Ectodermal cell (in vitro differentiated cells): ENCODE results near the gene DSCAM.
"Not testable (repeated sequence)": the region's sequence is repeated elsewhere in the genome, so short reads cannot be mapped to it uniquely, and the experiment has no call there.

ENCODE experiments used
- H3K27ac ChIP-seq: 2 replicates; pipeline ENCODE4 v1.7.0; 2013; ENCODE audit warnings: mild to moderate bottlenecking, low read depth, low read length; ENCODE audit not compliant: insufficient read depth, poor library complexity, severe bottlenecking
- H3K27me3 ChIP-seq: 2 replicates; pipeline ENCODE4 v1.7.0; 2013; ENCODE audit warnings: mild to moderate bottlenecking, low read length; ENCODE audit not compliant: insufficient read depth, control insufficient read depth, poor library complexity, severe bottlenecking
- H3K36me3 ChIP-seq: one replicate; pipeline ENCODE4 v1.7.0; 2013; ENCODE audit warnings: low read length; ENCODE audit not compliant: control insufficient read depth, insufficient read depth
- H3K4me1 ChIP-seq: one replicate; pipeline ENCODE4 v1.7.0; 2013; ENCODE audit warnings: low read length; ENCODE audit not compliant: control insufficient read depth, insufficient read depth
- H3K4me3 ChIP-seq: 2 replicates; pipeline ENCODE4 v1.7.0; 2013; ENCODE audit warnings: low read depth, low read length, control low read depth; ENCODE audit not compliant: insufficient read depth
- H3K9me3 ChIP-seq: 2 replicates; pipeline ENCODE4 v1.7.0; 2013; ENCODE audit warnings: mild to moderate bottlenecking, low read length, moderate library complexity; ENCODE audit not compliant: control insufficient read depth
- WGBS, 2 experiments: methylation state at CpG; one replicate each; pipeline ENCODE4 v1.1.7; 2013; ENCODE audit warnings: missing lambda C conversion rate in 2 of 2; 5-methylcytosine and 5-hydroxymethylcytosine counted together

DSCAM gene

GRCh38 chr21:40284409-40284808 lies 562.5 kb downstream of the DSCAM start:
- H3K4me1 ChIP-seq = peaks cover 11% of the 10 kb centered on the region
- no peaks in the 10 kb centered on the region for H3K9me3 ChIP-seq
- no peaks in the 10 kb centered on the region for H3K27me3 ChIP-seq
- H3K27ac ChIP-seq = peak overlapping the region; percentile 18
- WGBS, 2 experiments = 90 to 95% methylated on average over 4 of the region's 4 CpGs
- no peaks in the 10 kb centered on the region for H3K36me3 ChIP-seq
- H3K4me3 ChIP-seq = no peak overlapping the region

DNA sequence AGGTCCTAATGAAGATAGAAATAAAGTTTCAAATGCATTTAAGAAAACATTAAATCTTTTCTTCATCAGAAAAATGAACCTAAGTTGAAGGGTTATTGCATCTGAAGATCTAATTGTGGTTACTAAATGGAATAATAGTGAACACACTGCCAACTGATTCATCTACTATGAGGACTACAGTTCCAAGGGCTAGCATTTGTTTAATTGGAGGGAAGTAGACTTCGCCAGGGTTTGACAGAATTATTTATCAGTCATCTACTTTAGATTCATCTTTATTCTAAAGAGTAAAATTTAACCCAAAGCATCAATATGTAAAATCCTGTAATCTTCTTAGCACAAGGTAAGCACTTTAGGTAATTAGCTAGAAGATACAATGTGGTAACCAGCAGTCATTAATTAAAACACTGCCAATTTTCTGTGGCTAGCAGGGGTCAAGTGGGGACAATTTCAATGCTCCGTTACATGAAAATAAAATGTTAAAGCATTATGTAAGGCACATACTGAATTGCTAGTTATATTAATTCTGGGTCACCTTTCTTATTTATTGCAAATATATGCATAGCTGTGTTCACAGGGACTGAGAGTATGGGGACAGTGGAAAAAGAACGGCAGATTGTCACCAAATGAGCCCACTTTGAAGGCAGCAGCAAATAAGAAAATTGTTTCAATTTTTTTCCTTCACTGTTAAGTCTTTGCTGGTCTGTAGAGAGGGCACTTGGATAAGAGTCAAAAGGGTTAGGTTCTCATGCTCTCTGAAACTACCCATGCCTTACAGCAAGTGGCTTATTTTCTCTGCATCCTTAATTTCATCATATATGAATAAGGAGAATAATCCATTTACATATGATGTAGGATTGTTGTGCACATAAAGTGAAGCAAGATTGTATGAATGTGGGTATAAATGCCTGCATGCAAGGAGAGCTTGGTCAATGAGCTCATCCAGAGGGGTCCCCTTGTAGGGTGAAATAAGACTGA lies 563.8 kb downstream of the DSCAM start:
- no peak overlapping the region for H3K4me3 ChIP-seq
- WGBS, 2 experiments = 92 to 97% methylated on average over 2 to 3 of the region's 3 CpGs
- peaks cover 11% of the 10 kb centered on the region for H3K4me1 ChIP-seq
- no peaks in the 10 kb centered on the region for H3K9me3 ChIP-seq
- H3K27ac ChIP-seq = no peak overlapping the region
- H3K27me3 ChIP-seq = no peaks in the 10 kb centered on the region
- H3K36me3 ChIP-seq = no peaks in the 10 kb centered on the region

GRCh38 chr21:40278345-40278744 lies 568.6 kb downstream of the DSCAM start:
- Histone ChIP-seq H3K4me1 (peaks cover under 1% of the 10 kb centered on the region), H3K36me3 (no peaks in the 10 kb centered on the region), H3K27me3 (no peaks in the 10 kb centered on the region), H3K9me3 (no peaks in the 10 kb centered on the region), H3K27ac (no peak overlapping the region), H3K4me3 (no peak overlapping the region)
- 84 to 95% methylated on average over 1 of the region's 1 CpG for WGBS, 2 experiments

DNA sequence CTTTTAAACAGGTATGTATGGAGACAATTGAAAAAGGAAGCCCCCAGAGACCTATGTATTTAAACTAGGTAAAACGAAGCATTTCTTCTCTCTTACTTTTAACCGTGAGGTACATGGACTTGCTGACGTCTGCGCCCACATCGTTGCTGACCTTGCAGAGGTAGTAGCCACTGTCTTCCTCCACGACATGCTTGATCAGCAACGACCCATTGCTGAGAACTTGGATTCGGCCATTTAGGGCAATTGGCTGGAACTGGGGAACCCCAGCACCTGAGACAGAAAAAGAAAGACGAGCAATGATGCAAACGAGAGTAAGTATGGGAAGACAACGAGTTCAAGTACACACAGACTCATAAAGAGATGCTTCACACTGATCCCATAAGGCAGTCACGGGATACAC lies 571.0 kb downstream of the DSCAM start:
- Histone ChIP-seq H3K4me1 (peaks cover 14% of the 10 kb centered on the region), H3K27ac (no peak overlapping the region), H3K9me3 (no peaks in the 10 kb centered on the region), H3K27me3 (no peaks in the 10 kb centered on the region), H3K36me3 (no peaks in the 10 kb centered on the region), H3K4me3 (no peak overlapping the region)
- WGBS, 2 experiments = 93% methylated on average over 11 to 12 of the region's 12 CpGs

DNA sequence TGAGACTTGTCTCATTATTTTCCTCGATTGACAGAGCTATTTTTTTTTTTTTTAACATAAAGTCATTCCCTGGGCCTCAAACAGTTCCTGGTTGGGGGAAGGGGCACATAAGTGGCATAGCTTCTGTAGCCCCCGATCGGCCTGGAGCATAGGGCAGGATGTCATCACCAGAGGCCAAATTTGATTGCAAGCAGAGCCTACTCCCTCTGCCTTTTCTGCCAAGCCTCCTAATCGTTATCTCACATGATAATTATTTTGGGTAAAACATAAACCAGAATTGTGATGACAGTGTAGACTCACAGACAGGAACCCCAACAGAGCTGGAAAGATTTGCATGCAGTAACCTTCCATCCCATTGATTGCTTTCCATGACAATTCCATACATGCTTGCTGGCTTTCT lies 574.9 kb downstream of the DSCAM start:
- Histone ChIP-seq H3K27ac (no peak overlapping the region), H3K4me1 (peaks cover 20% of the 10 kb centered on the region), H3K36me3 (no peaks in the 10 kb centered on the region), H3K27me3 (no peaks in the 10 kb centered on the region), H3K4me3 (no peak overlapping the region), H3K9me3 (no peaks in the 10 kb centered on the region)
- 86 to 89% methylated on average over 4 of the region's 4 CpGs for WGBS, 2 experiments

DNA sequence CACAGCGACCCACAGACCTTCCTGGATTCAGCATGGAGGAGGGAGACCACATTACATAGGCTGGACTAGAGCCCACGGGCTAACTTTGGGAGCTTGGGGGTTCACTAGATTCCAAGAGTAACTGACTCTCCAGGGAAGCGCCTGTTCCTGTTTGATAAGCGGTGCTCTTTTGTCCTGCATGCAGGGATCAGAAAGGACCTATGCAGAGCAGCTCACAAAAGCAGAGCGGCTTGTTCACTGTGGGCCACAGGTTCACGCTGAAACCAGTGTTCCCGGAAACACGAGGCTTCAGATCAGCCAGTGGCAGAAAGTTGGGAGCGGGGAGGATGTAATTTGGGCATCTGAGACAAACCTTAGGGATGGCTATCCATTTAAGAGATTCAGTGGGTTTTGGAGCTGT lies 575.8 kb downstream of the DSCAM start:
- Histone ChIP-seq H3K27me3 (no peaks in the 10 kb centered on the region), H3K9me3 (no peaks in the 10 kb centered on the region), H3K4me1 (peaks cover 20% of the 10 kb centered on the region), H3K36me3 (no peaks in the 10 kb centered on the region), H3K27ac (no peak overlapping the region), H3K4me3 (no peak overlapping the region)
- WGBS, 2 experiments = 47 to 48% methylated on average over 9 of the region's 9 CpGs

- 89 to 90% methylated on average over 4 of the region's 4 CpGs for WGBS, 2 experiments
- Histone ChIP-seq H3K27me3 (no peaks in the 10 kb centered on the region), H3K9me3 (no peaks in the 10 kb centered on the region), H3K27ac (no peak overlapping the region), H3K4me3 (no peak overlapping the region), H3K36me3 (no peaks in the 10 kb centered on the region), H3K4me1 (peaks cover 20% of the 10 kb centered on the region)
These were observed 576.9 kb downstream of the DSCAM start for GRCh38 chr21:40270047-40270446.

GRCh38 chr21:40269239-40269638 lies 577.7 kb downstream of the DSCAM start:
- H3K36me3 ChIP-seq = no peaks in the 10 kb centered on the region
- 95 to 96% methylated on average over 8 of the region's 8 CpGs for WGBS, 2 experiments
- H3K27ac ChIP-seq = no peak overlapping the region
- no peaks in the 10 kb centered on the region for H3K9me3 ChIP-seq
- H3K4me3 ChIP-seq = no peak overlapping the region
- no peaks in the 10 kb centered on the region for H3K27me3 ChIP-seq
- peaks cover 20% of the 10 kb centered on the region for H3K4me1 ChIP-seq

DNA sequence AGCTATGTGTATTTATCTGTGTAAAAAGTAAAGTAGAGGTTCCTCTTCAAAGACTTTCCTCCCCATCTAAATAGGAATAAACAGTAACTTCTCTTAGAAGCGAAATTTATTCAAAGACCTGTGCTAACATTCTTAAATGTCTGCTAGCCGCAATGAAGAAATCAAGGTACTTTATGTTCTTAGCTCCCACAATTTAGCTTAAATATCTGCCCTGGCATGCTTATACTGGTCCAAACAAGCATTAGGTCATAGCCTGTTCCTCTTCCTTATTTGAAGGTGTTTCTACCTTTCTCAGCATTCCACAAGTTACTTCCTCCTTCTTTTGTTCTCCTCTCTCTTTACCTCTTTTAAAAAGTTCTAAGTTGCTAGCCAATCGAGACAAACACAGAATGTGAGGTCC lies 588.5 kb downstream of the DSCAM start:
- not testable (repeated sequence) for H3K4me3 ChIP-seq, H3K4me1 ChIP-seq, H3K27me3 ChIP-seq, H3K9me3 ChIP-seq, H3K27ac ChIP-seq, H3K36me3 ChIP-seq
- WGBS, 2 experiments = 91 to 94% methylated on average over 3 of the region's 3 CpGs

DNA sequence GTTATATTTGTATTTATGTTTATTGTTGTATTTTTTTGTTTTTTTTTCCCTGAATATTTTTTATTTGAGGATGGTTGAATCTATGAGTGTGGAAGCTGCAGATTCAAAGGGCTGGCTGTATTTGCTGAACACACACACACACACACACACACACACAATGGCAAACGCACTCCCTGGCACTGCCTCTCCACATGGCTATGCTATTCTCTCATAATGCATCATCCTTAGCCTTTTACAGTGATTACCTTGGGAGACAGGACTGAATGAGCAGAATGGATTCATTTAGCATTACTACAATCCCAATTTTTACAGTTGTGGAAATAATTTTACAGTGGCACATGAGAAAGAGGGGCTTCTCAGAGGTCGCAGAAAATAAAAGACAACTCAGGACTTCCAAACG lies 589.6 kb downstream of the DSCAM start:
- H3K36me3 ChIP-seq = no peaks in the 10 kb centered on the region
- no peaks in the 10 kb centered on the region for H3K9me3 ChIP-seq
- H3K4me1 ChIP-seq = no peaks in the 10 kb centered on the region
- H3K27me3 ChIP-seq = no peaks in the 10 kb centered on the region
- WGBS, 2 experiments = 77 to 89% methylated on average over 3 of the region's 3 CpGs
- no peak overlapping the region for H3K4me3 ChIP-seq
- no peak overlapping the region for H3K27ac ChIP-seq
